ENCODE results near the gene CD9.
"Not testable (repeated sequence)": the region's sequence is repeated elsewhere in the genome, so short reads cannot be mapped to it uniquely, and the experiment has no call there.

- TF ChIP-seq POLR2A (IDR thresholded peaks at IDR 0.05; ENCODE audit: control extremely low read depth in 1 of 2, low read depth in 2 of 2, low read length in 2 of 2); SP1 (IDR thresholded peaks at IDR 0.05; ENCODE audit: low read depth, low read length); CEBPB (IDR thresholded peaks at IDR 0.05; ENCODE audit: low read depth, low read length); CTCF (IDR thresholded peaks at IDR 0.05; ENCODE audit: control extremely low read depth in 1 of 3, insufficient read depth in 1 of 3, low read depth in 1 of 3, low read length in 3 of 3); SP2 (IDR thresholded peaks at IDR 0.05; ENCODE audit: low read length); HDAC6 (IDR thresholded peaks at IDR 0.05; ENCODE audit: low read depth, low read length); BRCA1 (IDR thresholded peaks at IDR 0.05; ENCODE audit: low read depth, low read length); NANOG (IDR thresholded peaks at IDR 0.05; ENCODE audit: insufficient read depth, low read depth, low read length, poor library complexity, severe bottlenecking); RAD21 (IDR thresholded peaks at IDR 0.05 in 1 of 2, conservative IDR thresholded peaks at IDR 0.05 in 1 of 2; ENCODE audit: low read depth in 2 of 2, low read length in 2 of 2); POLR2AphosphoS5 (IDR thresholded peaks at IDR 0.05; ENCODE audit: low read depth, low read length); RNF2 (IDR thresholded peaks at IDR 0.05; ENCODE audit: borderline replicate concordance, low read depth, low read length, missing control alignments, poor library complexity, severe bottlenecking): not testable (repeated sequence)
Observed at GRCh38 chr12:6159166-6160011, 40.8 kb upstream of the CD9 start.

Measured in H1 (cell line).